HepG2 (cell line): ENCODE measurements around the gene RIMS3. TPM values are rescaled to one million over a fixed set of nuclear protein-coding genes. Genes with fewer than 3 reads are reported as not detected.

Source experiments
- CCAR2 ChIP-seq: fragments of 200-400 bp; formaldehyde crosslinking; optimal IDR thresholded peaks from 2 replicates; pipeline ENCODE3; 2018; ENCODE audit warnings: low read depth, mild to moderate bottlenecking, low read length, moderate library complexity
- CEBPG ChIP-seq: IDR thresholded peaks from 2 replicates; pipeline ENCODE4 v1.6.1; 2016
- GATA4 ChIP-seq: sonication (generic); IDR thresholded peaks from 2 replicates; pipeline ENCODE4 v1.6.1; 2016; ENCODE audit warnings: antibody characterized with exemption, low read depth, borderline replicate concordance
- HBP1 ChIP-seq: IDR thresholded peaks from 2 replicates; pipeline ENCODE4 v1.6.1; 2016; ENCODE audit warnings: low read depth, control low read depth
- HDAC2 ChIP-seq: sonication (generic); formaldehyde crosslinking; IDR thresholded peaks from 2 replicates; pipeline ENCODE4 v1.4.0; 2020; ENCODE audit warnings: missing genetic modification reagents
- NKX3-1 ChIP-seq: sonication (generic); formaldehyde crosslinking; IDR thresholded peaks from 2 replicates; pipeline ENCODE4 v1.5.0; 2020; ENCODE audit warnings: missing genetic modification reagents
- POGZ ChIP-seq: sonication (generic); formaldehyde crosslinking; IDR thresholded peaks from 2 replicates; pipeline ENCODE4 v1.4.0; 2020; ENCODE audit warnings: mild to moderate bottlenecking, missing genetic modification reagents
- POLR2AphosphoS2 ChIP-seq: IDR thresholded peaks from 2 replicates; pipeline ENCODE4 v1.6.1; 2011; ENCODE audit warnings: low read depth, low read length, improper control_type of control experiment
- SAP130 ChIP-seq: IDR thresholded peaks from 2 replicates; pipeline ENCODE4 v1.6.1; 2016; ENCODE audit warnings: low read depth
- SPEN ChIP-seq: sonication (generic); formaldehyde crosslinking; IDR thresholded peaks from 2 replicates; pipeline ENCODE4 v1.5.1; 2020; ENCODE audit warnings: low read depth, mild to moderate bottlenecking, missing genetic modification reagents
- TEAD3 ChIP-seq: optimal IDR thresholded peaks from 2 replicates; pipeline ENCODE3; 2016; ENCODE audit warnings: borderline replicate concordance
- ZNF24 ChIP-seq: fragments of 450-650 bp; IDR thresholded peaks from 2 replicates; pipeline ENCODE4 v1.6.1; 2017; ENCODE audit warnings: antibody characterized with exemption, mild to moderate bottlenecking
- ZNF292 ChIP-seq: sonication (generic); formaldehyde crosslinking; IDR thresholded peaks from 2 replicates; pipeline ENCODE4 v1.8.1; 2022; ENCODE audit warnings: mild to moderate bottlenecking, low read depth, missing genetic modification reagents, borderline replicate concordance
- polyA plus RNA-seq, 8 experiments: library from polyadenylated mRNA; depleted of rRNA in 3 of 8; stranded (reverse) in 7 of 8; unstranded in 1 of 8; fragments of >200 nt; fragmentation: Illumina TruSeq in 4 of 8; extraction: Trizol in 4 of 8; gene quantifications; 2 replicates each; pipeline versions ENCODE4 v1.2.1 to v1.2.3, GENCODE V29; 2011 to 2016; ENCODE audit warnings: low read depth in 4 of 8, missing spikeins in 1 of 8, mixed read lengths in 1 of 8; ENCODE audit not compliant: insufficient read depth in 1 of 8
- total RNA-seq, 5 experiments: library from RNA; depleted of rRNA; stranded (reverse); fragments of >200 nt; fragmentation: Illumina TruSeq; extraction: Trizol; gene quantifications; 2 replicates each; pipeline ENCODE4 v1.2.3, GENCODE V29; 2016; ENCODE audit warnings: low read depth in 1 of 5
- TF ChIP-seq, protein P1 (sequence below): sonication (generic); formaldehyde crosslinking; IDR thresholded peaks from 2 replicates; pipeline ENCODE4 v1.5.0; 2020; ENCODE audit warnings: missing genetic modification reagents
- TF ChIP-seq, protein P2 (sequence below): sonication (generic); formaldehyde crosslinking; IDR thresholded peaks from 2 replicates; pipeline ENCODE4 v1.4.0; 2020; ENCODE audit warnings: mild to moderate bottlenecking, missing genetic modification reagents
- TF ChIP-seq, protein P3 (sequence below): sonication (generic); formaldehyde crosslinking; IDR thresholded peaks from 2 replicates; pipeline ENCODE4 v1.5.1; 2020; ENCODE audit warnings: mild to moderate bottlenecking, moderate library complexity, missing genetic modification reagents
- TF ChIP-seq, protein P4 (sequence below): IDR thresholded peaks from 2 replicates; pipeline ENCODE4 v1.4.0; 2020; ENCODE audit warnings: mild to moderate bottlenecking, missing genetic modification reagents

The RIMS3 gene
- total and polyA plus RNA-seq, 2 of the 13 experiments (the other 11 are each of a cell fraction or from before 2014, with no cell fraction given): 2.1 to 5.4 TPM

- peak; percentile 78 for TF ChIP-seq SAP130 (CRISPR knock-in tag)
- TF ChIP-seq, protein P1, sequence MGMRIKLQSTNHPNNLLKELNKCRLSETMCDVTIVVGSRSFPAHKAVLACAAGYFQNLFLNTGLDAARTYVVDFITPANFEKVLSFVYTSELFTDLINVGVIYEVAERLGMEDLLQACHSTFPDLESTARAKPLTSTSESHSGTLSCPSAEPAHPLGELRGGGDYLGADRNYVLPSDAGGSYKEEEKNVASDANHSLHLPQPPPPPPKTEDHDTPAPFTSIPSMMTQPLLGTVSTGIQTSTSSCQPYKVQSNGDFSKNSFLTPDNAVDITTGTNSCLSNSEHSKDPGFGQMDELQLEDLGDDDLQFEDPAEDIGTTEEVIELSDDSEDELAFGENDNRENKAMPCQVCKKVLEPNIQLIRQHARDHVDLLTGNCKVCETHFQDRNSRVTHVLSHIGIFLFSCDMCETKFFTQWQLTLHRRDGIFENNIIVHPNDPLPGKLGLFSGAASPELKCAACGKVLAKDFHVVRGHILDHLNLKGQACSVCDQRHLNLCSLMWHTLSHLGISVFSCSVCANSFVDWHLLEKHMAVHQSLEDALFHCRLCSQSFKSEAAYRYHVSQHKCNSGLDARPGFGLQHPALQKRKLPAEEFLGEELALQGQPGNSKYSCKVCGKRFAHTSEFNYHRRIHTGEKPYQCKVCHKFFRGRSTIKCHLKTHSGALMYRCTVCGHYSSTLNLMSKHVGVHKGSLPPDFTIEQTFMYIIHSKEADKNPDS: no peak
- TF ChIP-seq, protein P2, sequence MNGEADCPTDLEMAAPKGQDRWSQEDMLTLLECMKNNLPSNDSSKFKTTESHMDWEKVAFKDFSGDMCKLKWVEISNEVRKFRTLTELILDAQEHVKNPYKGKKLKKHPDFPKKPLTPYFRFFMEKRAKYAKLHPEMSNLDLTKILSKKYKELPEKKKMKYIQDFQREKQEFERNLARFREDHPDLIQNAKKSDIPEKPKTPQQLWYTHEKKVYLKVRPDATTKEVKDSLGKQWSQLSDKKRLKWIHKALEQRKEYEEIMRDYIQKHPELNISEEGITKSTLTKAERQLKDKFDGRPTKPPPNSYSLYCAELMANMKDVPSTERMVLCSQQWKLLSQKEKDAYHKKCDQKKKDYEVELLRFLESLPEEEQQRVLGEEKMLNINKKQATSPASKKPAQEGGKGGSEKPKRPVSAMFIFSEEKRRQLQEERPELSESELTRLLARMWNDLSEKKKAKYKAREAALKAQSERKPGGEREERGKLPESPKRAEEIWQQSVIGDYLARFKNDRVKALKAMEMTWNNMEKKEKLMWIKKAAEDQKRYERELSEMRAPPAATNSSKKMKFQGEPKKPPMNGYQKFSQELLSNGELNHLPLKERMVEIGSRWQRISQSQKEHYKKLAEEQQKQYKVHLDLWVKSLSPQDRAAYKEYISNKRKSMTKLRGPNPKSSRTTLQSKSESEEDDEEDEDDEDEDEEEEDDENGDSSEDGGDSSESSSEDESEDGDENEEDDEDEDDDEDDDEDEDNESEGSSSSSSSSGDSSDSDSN (CRISPR knock-in tag): no peak
- TF ChIP-seq NKX3-1 (CRISPR knock-in tag): no peak
- TF ChIP-seq, protein P3, sequence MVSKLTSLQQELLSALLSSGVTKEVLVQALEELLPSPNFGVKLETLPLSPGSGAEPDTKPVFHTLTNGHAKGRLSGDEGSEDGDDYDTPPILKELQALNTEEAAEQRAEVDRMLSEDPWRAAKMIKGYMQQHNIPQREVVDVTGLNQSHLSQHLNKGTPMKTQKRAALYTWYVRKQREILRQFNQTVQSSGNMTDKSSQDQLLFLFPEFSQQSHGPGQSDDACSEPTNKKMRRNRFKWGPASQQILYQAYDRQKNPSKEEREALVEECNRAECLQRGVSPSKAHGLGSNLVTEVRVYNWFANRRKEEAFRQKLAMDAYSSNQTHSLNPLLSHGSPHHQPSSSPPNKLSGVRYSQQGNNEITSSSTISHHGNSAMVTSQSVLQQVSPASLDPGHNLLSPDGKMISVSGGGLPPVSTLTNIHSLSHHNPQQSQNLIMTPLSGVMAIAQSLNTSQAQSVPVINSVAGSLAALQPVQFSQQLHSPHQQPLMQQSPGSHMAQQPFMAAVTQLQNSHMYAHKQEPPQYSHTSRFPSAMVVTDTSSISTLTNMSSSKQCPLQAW (CRISPR knock-in tag): no peak
- 0 out of 2 replicates have a peak, but pooled peaks have one; percentile 24 for TF ChIP-seq CEBPG (CRISPR knock-in tag)
- TF ChIP-seq POGZ (CRISPR knock-in tag): peak; percentile 89
- no peak for TF ChIP-seq POLR2AphosphoS2
- no peak for TF ChIP-seq ZNF292 (CRISPR knock-in tag)
- TF ChIP-seq ZNF24: no peak
- peak; percentile 48; the same call in 1 of the 2 replicates for TF ChIP-seq GATA4
- no peak for TF ChIP-seq CCAR2
- TF ChIP-seq HBP1 (CRISPR knock-in tag): peak; percentile 77
- TF ChIP-seq, protein P4, sequence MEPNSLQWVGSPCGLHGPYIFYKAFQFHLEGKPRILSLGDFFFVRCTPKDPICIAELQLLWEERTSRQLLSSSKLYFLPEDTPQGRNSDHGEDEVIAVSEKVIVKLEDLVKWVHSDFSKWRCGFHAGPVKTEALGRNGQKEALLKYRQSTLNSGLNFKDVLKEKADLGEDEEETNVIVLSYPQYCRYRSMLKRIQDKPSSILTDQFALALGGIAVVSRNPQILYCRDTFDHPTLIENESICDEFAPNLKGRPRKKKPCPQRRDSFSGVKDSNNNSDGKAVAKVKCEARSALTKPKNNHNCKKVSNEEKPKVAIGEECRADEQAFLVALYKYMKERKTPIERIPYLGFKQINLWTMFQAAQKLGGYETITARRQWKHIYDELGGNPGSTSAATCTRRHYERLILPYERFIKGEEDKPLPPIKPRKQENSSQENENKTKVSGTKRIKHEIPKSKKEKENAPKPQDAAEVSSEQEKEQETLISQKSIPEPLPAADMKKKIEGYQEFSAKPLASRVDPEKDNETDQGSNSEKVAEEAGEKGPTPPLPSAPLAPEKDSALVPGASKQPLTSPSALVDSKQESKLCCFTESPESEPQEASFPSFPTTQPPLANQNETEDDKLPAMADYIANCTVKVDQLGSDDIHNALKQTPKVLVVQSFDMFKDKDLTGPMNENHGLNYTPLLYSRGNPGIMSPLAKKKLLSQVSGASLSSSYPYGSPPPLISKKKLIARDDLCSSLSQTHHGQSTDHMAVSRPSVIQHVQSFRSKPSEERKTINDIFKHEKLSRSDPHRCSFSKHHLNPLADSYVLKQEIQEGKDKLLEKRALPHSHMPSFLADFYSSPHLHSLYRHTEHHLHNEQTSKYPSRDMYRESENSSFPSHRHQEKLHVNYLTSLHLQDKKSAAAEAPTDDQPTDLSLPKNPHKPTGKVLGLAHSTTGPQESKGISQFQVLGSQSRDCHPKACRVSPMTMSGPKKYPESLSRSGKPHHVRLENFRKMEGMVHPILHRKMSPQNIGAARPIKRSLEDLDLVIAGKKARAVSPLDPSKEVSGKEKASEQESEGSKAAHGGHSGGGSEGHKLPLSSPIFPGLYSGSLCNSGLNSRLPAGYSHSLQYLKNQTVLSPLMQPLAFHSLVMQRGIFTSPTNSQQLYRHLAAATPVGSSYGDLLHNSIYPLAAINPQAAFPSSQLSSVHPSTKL (CRISPR knock-in tag): 0 out of 2 replicates have a peak, but pooled peaks have one; percentile 32
- peak; percentile 45; the same call in 1 of the 2 replicates for TF ChIP-seq SPEN (CRISPR knock-in tag)
- TF ChIP-seq HDAC2 (CRISPR knock-in tag): peak; percentile 33; the same call in 1 of the 2 replicates
- TF ChIP-seq TEAD3: peak; percentile 99
Observed at GRCh38 chr1:40709100-40709801, 43.8 kb upstream of the RIMS3 start (continued).
